GM21529 (cell line): ENCODE data around the gene CASTOR2.
"Not testable (repeated sequence)": the region's sequence is repeated elsewhere in the genome, so short reads cannot be mapped to it uniquely, and the experiment has no call there.

ENCODE experiments used
- ATAC-seq: cut with Tn5 transposase; IDR thresholded peaks from one replicate; pipeline ENCODE4 v1.9.1; 2021; ENCODE audit not compliant: unreplicated experiment

The CASTOR2 gene

GRCh38 chr7:74994869-74995543 lies 30.5 kb downstream of the CASTOR2 start:
- ATAC-seq, result not testable (repeated sequence)

DNA sequence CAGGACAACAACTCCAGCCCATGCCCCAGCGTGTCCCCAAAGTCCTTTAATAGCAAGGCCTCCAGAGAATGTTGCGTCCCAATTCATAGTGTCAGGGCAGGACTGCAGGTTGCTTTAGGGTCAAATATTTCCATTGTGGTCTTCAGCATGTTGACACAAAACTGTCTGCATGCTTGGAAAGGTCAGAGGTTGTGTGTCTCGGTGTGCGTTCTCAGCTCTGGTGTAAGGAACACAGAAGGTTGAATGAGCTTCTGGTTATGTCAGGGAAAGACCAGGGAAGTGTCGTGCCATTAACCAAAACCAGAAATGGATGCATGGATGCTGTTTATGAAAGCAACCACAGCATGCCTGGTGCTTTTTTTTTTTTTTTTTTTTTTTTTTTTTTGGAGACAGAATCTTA lies 31.9 kb downstream of the CASTOR2 start:
- not testable (repeated sequence) for ATAC-seq

GRCh38 chr7:74997811-74998210 lies 33.3 kb downstream of the CASTOR2 start:
- ATAC-seq, result not testable (repeated sequence)

DNA sequence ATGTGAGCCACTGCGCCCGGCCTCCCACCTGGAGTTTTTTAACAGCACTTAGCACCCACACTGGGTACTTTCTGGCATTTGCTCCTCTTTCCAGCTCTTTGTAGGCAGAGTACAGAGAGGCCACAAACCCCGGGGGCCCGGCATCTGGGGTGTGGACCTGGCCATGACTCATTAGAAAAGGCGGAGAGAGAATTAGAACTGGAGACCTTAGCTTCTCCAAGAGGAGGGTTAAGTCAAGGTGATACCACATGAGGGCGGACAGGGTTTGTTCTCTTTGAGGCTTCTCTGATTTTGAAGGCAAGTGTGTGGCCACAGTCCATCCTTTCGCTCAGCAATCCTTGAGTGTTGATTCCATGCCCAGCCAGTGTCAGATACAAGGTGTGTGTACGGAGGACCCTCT lies 36.9 kb downstream of the CASTOR2 start:
- ATAC-seq, result not testable (repeated sequence)

- no peak for ATAC-seq
Measured at GRCh38 chr7:75010036-75010435, 45.5 kb downstream of the CASTOR2 start.

DNA sequence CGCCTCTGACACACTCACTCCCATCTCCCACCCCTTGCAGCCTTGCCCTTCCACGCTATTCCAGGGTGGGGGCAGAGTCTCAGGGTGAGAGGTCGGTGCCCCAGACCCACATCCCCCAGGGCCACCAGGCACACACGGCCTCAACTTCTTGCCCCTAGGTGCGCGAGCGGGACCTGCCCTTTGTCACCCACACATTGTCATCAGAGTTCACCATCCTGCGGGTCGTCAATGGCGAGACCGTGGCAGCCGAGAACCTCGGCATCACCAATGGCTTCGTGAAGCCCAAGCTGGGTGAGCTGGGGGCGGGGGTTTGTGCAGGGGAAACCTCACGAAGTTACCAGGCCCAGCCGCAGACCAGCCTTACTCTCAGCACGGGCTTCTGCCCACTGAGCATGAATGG lies 53.3 kb downstream of the CASTOR2 start:
- ATAC-seq, result no peak

GRCh38 chr7:75018570-75019364 lies 54.3 kb downstream of the CASTOR2 start:
- ATAC-seq, result no peak

DNA sequence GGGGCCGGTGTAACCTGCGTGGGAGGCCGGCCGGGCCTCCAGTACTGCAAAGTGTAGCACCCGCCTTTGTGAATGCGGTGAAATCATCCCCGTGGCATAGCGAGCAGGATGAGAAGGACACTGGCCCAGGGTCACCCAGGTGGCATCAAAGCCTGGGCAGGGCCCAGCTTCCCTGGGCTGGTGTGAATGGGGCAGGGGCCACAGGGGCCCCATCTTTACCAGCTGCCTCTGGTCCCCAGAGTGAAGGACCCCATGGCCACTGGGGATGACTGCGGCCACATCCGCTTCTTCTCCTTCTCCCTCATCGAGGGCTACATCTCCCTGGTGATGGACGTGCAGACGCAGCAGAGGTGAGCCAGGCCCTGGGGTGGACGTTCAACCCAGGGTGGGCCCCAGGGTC lies 55.3 kb downstream of the CASTOR2 start:
- no peak for ATAC-seq

DNA sequence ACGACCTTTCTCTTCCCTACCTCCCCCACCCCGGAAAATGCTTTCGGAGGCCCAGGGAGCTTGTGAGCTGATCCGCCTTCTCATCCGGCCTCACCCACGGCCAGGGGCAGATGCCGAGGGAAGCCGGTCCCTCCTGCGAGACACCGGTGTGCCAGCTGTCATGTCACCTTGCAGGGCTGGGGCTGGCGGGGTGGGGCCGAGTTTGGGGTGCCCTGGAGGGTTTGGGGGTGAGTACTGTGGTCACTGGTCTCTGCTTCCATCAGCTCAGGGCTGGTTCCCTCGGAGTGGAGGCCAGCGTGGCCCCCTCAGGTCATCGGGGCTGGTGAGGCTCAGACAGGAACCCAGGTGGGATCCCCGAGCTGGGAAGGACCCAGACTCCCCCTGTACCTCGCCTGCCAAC lies 60.4 kb downstream of the CASTOR2 start:
- ATAC-seq, result no peak

GRCh38 chr7:75028299-75028698 lies 63.8 kb downstream of the CASTOR2 start:
- no peak for ATAC-seq

DNA sequence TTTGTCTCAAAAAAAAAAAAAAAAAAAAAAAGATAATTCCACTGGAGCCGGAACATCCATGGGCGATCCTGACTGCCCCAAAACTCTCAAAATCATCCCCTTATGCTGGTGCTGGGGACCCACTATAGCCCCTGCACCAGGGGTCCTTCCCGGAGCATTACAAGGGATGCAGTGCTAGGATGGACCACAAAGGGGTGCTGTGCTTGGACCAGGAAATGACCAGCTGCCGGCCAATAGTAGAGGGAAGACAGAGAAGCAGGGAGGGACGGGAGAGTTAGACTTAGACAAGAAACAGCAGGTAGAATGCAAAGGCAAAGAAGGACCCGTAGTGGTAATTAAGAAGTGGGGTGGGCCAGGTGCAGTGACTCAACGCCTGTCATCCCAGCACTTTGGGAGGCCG lies 68.6 kb downstream of the CASTOR2 start:
- ATAC-seq, result no peak

DNA sequence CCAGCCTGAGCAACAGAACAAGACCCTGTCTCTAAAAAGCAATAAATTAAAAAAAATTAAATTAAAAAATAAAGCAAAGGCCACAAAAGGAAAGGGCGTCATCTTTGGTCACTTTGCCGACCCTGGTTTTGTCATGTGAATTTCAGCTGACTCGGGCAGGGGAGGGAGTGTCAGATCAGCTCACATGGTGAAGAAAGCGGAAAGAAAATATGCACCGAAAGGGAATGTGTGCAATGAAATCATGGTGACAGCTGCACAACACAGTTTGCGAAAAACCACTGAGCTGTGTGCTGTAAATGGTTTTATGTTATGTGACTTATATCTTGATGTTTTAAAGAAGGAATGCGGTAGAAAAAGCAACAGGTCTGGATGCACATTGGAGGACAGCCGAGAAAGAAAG lies 69.3 kb downstream of the CASTOR2 start:
- ATAC-seq, result no peak

- no peak for ATAC-seq
Measured at GRCh38 chr7:75038508-75038907, 74.0 kb downstream of the CASTOR2 start.

- ATAC-seq, result no peak
Measured at GRCh38 chr7:75039166-75039565, 74.7 kb downstream of the CASTOR2 start.

- ATAC-seq, result no peak
Measured at GRCh38 chr7:75039709-75040108, 75.2 kb downstream of the CASTOR2 start.

GRCh38 chr7:75040512-75040911 lies 76.0 kb downstream of the CASTOR2 start:
- no peak for ATAC-seq

GRCh38 chr7:75042286-75042685 lies 77.8 kb downstream of the CASTOR2 start:
- ATAC-seq, result no peak

- no peak for ATAC-seq
Measured at GRCh38 chr7:75042831-75043703, 78.6 kb downstream of the CASTOR2 start.

DNA sequence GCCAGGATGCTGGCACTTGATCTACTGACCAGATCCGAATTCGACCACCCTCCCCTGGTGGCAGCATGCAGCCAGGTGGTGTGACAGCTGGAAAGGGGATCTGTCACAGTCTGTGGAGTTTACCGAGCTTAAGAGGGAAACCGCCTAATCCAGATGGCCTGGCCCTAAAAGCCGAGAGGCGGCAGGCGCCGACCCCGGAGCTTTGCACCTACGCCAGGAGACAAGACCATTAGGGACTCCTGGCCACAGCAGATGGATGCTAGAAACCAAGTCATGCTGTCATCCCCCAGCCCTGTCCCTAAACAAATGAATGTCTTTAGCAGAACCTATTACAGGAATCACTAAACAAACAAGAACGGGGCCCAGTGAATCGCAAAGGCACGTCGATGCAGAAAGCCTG lies 81.4 kb downstream of the CASTOR2 start:
- no peak for ATAC-seq

DNA sequence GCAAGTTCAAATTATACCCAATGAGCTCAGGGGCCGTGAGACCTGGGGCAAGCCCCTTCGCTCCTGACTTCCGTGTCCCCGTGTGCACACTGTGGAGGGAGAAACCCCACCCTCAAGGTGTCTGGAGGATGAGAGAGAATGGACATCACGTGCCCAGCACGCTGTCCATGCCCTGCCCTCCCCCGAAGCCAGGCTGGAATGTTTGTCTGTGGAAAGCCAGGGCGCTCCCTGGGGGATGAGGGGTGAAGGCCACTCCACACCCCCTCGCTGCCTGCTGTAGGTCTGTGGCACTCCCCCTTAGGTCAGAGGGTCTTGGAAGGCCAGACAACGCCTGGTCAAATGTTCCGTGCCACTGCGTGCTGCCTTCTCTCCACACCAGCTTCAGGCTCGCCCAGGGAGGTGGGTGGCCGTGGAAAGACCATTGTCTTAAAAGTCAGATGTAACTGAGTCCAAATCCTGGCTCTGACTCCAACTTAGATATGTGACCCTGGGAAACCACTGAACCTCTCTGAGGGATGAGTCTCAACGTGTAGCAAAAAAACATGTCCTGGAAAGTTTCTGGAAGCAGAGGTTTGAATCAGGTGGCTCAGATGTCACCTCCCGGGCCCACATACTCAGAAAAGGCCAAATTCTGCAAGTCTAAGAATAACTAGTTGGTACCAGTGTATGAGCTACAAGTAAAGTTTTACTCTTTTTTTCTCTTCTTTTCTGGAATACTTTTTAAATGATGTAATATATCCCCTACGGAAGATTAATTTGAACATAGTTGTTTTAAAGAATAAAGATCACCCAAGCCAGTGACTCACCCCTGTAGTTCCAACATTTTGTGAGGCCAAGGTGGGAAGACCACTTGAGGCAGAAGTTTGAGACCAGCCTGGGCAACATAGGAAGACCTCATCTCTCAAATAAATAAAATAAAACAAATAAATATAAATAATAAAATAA lies 84.2 kb downstream of the CASTOR2 start:
- no peak for ATAC-seq
